ENCODE measurements around the gene CDK5RAP2. TPM values are rescaled to one million over a fixed set of nuclear protein-coding genes. Genes with fewer than 3 reads are reported as not detected.
"Not testable (repeated sequence)": the region's sequence is repeated elsewhere in the genome, so short reads cannot be mapped to it uniquely, and the experiment has no call there.

The CDK5RAP2 gene
- 63.6 TPM for total RNA-seq
- long read RNA-seq, full-length matches to known transcripts: 6 of 59 reads
- long read RNA-seq, partial matches to known transcripts: 36 of 59 reads
- long read RNA-seq, other reads (novel, unspliced or antisense): 17 of 59 reads

DNA sequence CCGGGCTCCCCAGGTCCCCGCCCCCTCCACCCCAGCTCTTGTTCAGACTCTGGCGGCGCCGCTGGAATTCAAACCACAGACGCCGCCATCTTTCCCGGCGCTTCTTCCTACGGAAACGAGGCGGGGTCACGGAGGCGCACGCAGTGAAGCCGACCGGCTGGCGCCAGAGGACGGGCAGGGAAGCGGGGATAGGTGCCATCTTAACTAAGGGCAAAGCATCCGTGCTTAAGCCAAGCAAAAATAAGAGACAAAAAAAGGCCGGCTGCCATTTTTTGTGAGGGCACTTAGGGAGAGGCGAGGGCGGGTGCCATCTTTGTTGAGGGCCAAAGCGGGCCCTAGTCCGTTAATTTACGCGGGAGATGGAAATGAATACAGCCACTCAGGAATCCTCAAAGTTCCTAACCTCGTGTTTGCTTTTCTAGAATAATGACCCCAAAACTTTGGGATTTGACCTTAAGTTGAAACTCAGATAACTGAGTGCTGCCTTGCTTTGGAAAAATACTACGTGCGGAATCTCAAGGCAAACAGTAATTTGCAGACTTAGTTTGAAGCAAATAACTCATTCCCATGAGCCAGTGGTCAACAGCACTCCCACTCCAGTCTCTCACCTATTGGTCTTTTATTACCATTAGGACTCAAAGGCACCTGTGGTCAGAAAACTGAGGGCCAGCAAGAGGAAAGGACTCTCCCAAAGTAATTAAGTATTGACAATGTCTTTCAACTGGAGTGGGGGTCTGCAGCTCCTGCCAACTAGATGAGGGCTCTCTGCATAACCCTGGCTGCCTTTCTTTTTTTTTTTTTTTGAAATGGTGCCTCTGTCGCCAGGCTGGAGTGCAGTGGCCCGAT, at the start of gene CDK5RAP2:
Gene CDK5RAP2 (minus strand): TSS at position 117 of the 846 bp plus-strand sequence. CDS start 189 bp downstream, outside the sequence.
- intact Hi-C loops (cut with micrococcal nuclease): no loop called here
- H3K27me3 ChIP-seq (ENCODE audit: low read depth): no peaks in the 10 kb centered on the region
- H3K36me3 ChIP-seq: no peaks in the 10 kb centered on the region

DNA sequence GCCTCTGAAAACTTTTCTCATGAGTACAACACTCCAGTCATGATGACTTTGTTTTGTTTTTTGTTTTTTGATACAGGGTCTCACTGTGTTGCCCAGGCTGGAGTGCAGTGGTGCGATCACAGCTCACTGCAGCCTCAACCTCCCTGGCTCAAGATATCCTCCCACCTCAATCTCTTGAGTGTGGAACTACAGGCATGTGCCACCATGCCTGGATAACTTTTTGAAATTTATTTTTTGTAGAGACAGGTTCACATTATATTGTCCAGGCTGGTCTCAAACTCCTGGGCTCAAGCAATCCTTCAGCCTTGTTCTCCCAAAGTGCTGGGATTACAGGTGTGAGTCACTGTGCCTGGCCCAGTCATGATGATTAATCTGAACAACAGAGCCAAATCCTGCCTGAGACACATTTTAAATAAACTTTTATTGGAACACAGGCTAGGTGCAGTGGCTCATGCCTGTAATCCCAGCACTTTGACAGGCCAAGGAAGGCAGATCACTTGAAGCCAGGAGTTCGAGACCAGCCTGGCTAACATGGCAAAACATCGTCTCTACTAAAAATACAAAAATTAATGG, 49.0 kb upstream of the CDK5RAP2 start:
- H3K9me3 ChIP-seq (replicated peaks); H3K36me3 ChIP-seq; H3K4me1 ChIP-seq; H3K4me3 ChIP-seq; H3K27ac ChIP-seq (replicated peaks); DNase-seq; H3K27me3 ChIP-seq (ENCODE audit: low read depth): not testable (repeated sequence)
- intact Hi-C loops (cut with micrococcal nuclease): loop anchor here (10.0 kb wide), 1 partner anchor 106 kb away; no protein-coding TSS in a partner anchor

More for the DNA sequence above, at the start of gene CDK5RAP2:
- Histone ChIP-seq H3K4me1 (peaks cover 34% of the 10 kb centered on the region), H3K4me3 (peak within 1 kb of the TSS; percentile 96), H3K9me3 (replicated peaks) (no peaks in the 10 kb centered on the region), H3K27ac (replicated peaks) (peak within 1 kb of the TSS; percentile 87)
- DNase-seq: peak; percentile 94
- TF ChIP-seq, protein P1, sequence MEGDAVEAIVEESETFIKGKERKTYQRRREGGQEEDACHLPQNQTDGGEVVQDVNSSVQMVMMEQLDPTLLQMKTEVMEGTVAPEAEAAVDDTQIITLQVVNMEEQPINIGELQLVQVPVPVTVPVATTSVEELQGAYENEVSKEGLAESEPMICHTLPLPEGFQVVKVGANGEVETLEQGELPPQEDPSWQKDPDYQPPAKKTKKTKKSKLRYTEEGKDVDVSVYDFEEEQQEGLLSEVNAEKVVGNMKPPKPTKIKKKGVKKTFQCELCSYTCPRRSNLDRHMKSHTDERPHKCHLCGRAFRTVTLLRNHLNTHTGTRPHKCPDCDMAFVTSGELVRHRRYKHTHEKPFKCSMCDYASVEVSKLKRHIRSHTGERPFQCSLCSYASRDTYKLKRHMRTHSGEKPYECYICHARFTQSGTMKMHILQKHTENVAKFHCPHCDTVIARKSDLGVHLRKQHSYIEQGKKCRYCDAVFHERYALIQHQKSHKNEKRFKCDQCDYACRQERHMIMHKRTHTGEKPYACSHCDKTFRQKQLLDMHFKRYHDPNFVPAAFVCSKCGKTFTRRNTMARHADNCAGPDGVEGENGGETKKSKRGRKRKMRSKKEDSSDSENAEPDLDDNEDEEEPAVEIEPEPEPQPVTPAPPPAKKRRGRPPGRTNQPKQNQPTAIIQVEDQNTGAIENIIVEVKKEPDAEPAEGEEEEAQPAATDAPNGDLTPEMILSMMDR (IDR thresholded peaks at IDR 0.05; ENCODE audit: borderline replicate concordance): no peak

DNA sequence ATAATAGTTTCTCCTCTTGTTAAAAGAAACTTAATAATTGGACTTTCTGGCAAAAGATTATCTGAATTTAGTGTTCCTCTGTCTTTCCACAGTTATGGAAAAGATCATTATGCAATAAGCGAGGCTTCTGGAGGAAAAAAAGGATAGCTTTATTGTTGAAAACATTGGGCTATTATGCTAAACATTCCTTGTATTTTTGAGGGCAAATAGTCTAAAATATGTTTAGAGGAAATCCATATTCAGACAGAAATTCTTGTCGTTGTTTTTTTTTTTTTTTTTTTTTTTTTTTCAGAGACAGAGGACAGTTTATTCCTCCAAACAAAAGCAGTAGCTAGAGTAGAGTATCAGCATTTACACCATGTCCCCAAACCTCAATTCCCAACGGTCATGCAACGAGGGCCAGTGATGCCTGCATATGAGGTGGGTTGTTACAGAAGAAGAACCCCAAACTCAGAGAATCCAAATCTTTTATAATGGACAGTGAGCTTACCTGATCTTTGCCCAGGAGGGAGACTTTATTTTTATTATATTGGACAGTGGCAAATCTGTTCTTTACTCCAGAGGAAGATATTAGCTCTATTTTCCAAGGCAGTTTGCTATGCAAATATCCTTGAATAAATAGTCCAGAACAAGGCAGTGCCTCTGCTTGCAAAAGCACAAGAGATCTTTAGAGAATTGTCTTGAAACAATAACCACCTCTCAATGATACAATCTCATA, 48.4 kb upstream of the CDK5RAP2 start:
- Histone ChIP-seq H3K36me3 (no peaks in the 10 kb centered on the region), H3K27ac (replicated peaks) (no peak overlapping the region), H3K9me3 (replicated peaks) (no peaks in the 10 kb centered on the region), H3K27me3 (ENCODE audit: low read depth) (no peaks in the 10 kb centered on the region), H3K4me3 (no peak overlapping the region), H3K4me1 (peaks cover 3% of the 10 kb centered on the region)
- DNase-seq: no peak
- intact Hi-C loops (cut with micrococcal nuclease): loop anchor here (10.0 kb wide), 1 partner anchor 106 kb away; no protein-coding TSS in a partner anchor
- TF ChIP-seq, protein P1 (IDR thresholded peaks at IDR 0.05; ENCODE audit: borderline replicate concordance): no peak

DNA sequence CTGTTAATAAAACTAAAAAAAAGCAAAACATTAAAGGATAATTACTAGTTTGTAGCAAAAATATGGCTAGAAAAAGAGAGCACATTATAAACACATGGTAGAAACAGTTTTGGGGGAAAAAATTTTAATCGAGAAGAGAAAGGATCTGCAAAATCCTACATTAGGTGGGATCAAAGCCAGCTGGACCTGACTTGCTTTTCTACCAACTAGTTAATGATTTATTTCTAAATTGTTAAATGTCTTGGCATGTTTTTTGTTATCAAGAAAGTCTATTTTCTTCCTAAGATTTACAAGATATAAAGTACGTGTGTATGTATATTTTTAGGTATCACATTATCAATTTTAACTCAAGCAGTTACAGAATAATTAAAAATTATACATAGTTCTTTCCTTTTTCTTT, 47.1 kb upstream of the CDK5RAP2 start:
- H3K9me3 ChIP-seq (replicated peaks): no peaks in the 10 kb centered on the region
- H3K27ac ChIP-seq (replicated peaks): no peak overlapping the region
- H3K27me3 ChIP-seq (ENCODE audit: low read depth): no peaks in the 10 kb centered on the region
- no peak overlapping the region for H3K4me3 ChIP-seq
- no peak for DNase-seq
- TF ChIP-seq, protein P1 (IDR thresholded peaks at IDR 0.05; ENCODE audit: borderline replicate concordance): no peak
- peaks cover 3% of the 10 kb centered on the region for H3K4me1 ChIP-seq
- intact Hi-C loops (cut with micrococcal nuclease): loop anchor here (10.0 kb wide), 1 partner anchor 108 kb away; no protein-coding TSS in a partner anchor
- no peaks in the 10 kb centered on the region for H3K36me3 ChIP-seq

DNA sequence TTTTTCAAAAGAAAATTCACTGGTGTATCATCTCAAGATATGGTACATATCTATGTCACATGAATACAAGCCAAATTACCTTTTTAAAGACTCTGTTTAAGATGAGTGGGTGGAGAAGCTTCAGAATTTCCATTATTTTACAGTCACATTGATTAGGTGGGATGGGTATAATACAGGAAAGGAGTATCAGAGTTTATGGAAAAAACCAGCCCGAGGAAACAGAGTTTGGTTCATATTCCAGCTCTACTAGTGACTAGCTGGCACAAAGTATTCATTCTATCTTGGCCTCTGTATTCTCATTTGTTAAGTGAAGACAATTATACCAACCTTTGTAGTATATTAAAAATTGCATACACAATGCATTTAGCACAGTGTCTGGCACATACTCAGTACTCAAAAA, 46.5 kb upstream of the CDK5RAP2 start:
- TF ChIP-seq, protein P1 (IDR thresholded peaks at IDR 0.05; ENCODE audit: borderline replicate concordance): no peak
- Histone ChIP-seq H3K27me3 (ENCODE audit: low read depth) (no peaks in the 10 kb centered on the region), H3K36me3 (no peaks in the 10 kb centered on the region), H3K27ac (replicated peaks) (no peak overlapping the region), H3K4me3 (no peak overlapping the region), H3K9me3 (replicated peaks) (no peaks in the 10 kb centered on the region), H3K4me1 (peaks cover 3% of the 10 kb centered on the region)
- intact Hi-C loops (cut with micrococcal nuclease): loop anchor here (10.0 kb wide), 1 partner anchor 108 kb away; no protein-coding TSS in a partner anchor
- no peak for DNase-seq
